ENCODE results near the gene IFI27.
"Not testable (repeated sequence)": the region's sequence is repeated elsewhere in the genome, so short reads cannot be mapped to it uniquely, and the experiment has no call there.

IFI27 gene

GRCh38 chr14:94152676-94153075 lies 42.1 kb downstream of the IFI27 start:
- no peak for DNase-seq (ENCODE audit: low spot score)

- no peak for DNase-seq (ENCODE audit: low spot score)
Measured at GRCh38 chr14:94153750-94154342, 43.3 kb downstream of the IFI27 start.

- not testable (repeated sequence) for DNase-seq (ENCODE audit: low spot score)
Measured at GRCh38 chr14:94156143-94156542, 45.6 kb downstream of the IFI27 start.

- DNase-seq (ENCODE audit: low spot score): no peak
Measured at GRCh38 chr14:94157197-94157596, 46.7 kb downstream of the IFI27 start.

- no peak for DNase-seq (ENCODE audit: low spot score)
Measured at GRCh38 chr14:94158239-94158883, 47.8 kb downstream of the IFI27 start.

GRCh38 chr14:94161058-94161457 lies 50.5 kb downstream of the IFI27 start:
- no peak for DNase-seq (ENCODE audit: low spot score)

DNA sequence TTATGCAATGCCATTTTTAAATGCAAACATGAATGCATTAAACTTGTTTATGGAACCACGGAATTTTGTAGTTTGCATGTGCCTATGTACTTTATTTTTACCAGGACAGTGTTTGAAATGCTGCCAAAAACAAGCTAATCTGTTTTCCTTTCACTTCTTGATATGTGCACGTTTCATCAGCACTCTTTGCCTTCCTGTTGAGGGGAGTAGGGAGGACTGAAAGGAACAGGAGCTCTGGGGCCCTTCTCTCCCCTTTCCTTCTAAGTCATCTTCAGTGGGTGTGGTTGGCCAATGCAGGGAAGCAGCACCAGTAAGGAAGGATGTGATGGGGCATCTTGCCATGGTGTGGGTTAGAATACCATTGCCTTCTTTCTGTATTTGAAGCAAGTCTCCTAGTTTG lies 51.4 kb downstream of the IFI27 start:
- no peak for DNase-seq (ENCODE audit: low spot score)

DNA sequence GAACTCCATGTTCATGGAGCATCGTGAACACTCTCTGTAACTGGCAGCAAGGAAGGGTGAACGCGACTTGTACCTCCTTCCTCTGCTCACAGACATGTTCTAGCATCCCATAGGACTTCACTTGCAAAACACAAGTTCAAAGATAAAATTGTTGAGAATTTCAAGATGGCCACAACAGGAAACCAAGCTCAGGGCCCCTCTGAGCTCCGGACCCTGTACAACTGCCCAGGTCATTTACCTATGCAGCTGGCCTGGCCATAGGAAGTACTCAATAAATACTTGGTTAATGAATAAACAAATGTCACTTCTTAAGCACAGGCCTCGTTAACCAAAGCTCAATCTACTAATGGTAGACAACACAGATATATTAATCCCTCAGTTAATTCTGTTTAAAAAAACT lies 51.9 kb downstream of the IFI27 start:
- DNase-seq (ENCODE audit: low spot score): no peak

DNA sequence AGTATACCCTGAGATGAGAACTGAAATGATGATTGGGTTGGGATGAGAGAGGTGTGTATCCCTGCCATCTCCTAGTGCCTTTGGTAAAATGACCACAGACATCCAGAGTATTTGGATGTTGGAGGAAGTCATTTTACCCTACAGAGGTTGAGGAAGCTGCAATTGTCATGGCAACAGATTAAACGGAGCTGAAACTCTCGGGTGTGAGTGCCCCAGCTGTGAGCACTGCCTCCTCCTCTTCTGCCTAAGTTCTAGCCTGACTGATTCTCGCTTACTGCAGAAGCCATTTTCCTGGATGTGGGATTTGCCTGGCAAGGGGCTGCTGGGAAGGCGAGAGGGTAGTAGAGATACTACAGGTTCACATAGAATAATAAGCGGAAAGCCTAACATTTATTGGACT lies 53.3 kb downstream of the IFI27 start:
- no peak for DNase-seq (ENCODE audit: low spot score)

- no peak for DNase-seq (ENCODE audit: low spot score)
Measured at GRCh38 chr14:94164685-94165431, 54.3 kb downstream of the IFI27 start.

- DNase-seq (ENCODE audit: low spot score): no peak
Measured at GRCh38 chr14:94165744-94166143, 55.2 kb downstream of the IFI27 start.

All from SK-N-DZ (cell line).